SU-DHL-6 (cell line): ENCODE measurements around the gene KHSRP.

Experiments used
- H2AFZ ChIP-seq: fragments of 200-600 bp; sonication (generic); 2 replicates; pipeline ENCODE4 v1.6.1; 2014; ENCODE audit warnings: low read depth, mild to moderate bottlenecking, moderate library complexity, mixed read lengths, antibody characterized with exemption, low read length; ENCODE audit not compliant: severe bottlenecking
- H3F3A ChIP-seq: fragments of 200-600 bp; shearing (Covaris generic); 2 replicates; pipeline ENCODE4 v1.6.0; 2016; ENCODE audit warnings: antibody characterized with exemption, mild to moderate bottlenecking; ENCODE audit not compliant: insufficient read depth
- H3K27ac ChIP-seq: fragments of 200-600 bp; sonication (generic); 2 replicates; pipeline ENCODE4 v1.5.1; 2016; ENCODE audit warnings: low read depth, mild to moderate bottlenecking, low read length, moderate library complexity, mixed read lengths
- H3K27me3 ChIP-seq: fragments of 200-600 bp; sonication (generic), shearing (Covaris generic); 2 replicates; pipeline ENCODE4 v1.6.0; 2014; ENCODE audit warnings: mild to moderate bottlenecking, low read length
- H3K36me3 ChIP-seq: fragments of 200-600 bp; sonication (generic); 2 replicates; pipeline ENCODE4 v1.6.1; 2014; ENCODE audit warnings: mild to moderate bottlenecking, low read length, mixed read lengths
- H3K4me2 ChIP-seq: fragments of 300-600, 200-600 bp; shearing (Covaris generic), sonication (generic); 2 replicates; pipeline ENCODE4 v1.6.0; 2014; ENCODE audit warnings: low read length, low read depth, mild to moderate bottlenecking; ENCODE audit not compliant: poor library complexity, severe bottlenecking
- H3K4me3 ChIP-seq: fragments of 200-600 bp; sonication (generic); 2 replicates; pipeline ENCODE4 v1.5.1; 2014; ENCODE audit warnings: antibody characterized with exemption, low read length, mild to moderate bottlenecking, mixed read lengths; ENCODE audit not compliant: insufficient read depth, poor library complexity, severe bottlenecking
- H3K79me2 ChIP-seq: fragments of 200-600 bp; sonication (generic); 2 replicates; pipeline ENCODE4 v1.6.1; 2014; ENCODE audit warnings: mild to moderate bottlenecking, low read length, moderate library complexity; ENCODE audit not compliant: insufficient read depth
- H3K9ac ChIP-seq: fragments of 200-600 bp; sonication (generic); 2 replicates; pipeline ENCODE4 v1.7.0; 2014; ENCODE audit warnings: mild to moderate bottlenecking, low read length
- H3K9me2 ChIP-seq: fragments of 200-600 bp; sonication (generic); replicated peaks from 2 replicates; pipeline ENCODE4 v1.6.1; 2014; ENCODE audit warnings: low read length; ENCODE audit not compliant: insufficient read depth
- H3K9me3 ChIP-seq: fragments of 200-600 bp; sonication (generic); 2 replicates; pipeline ENCODE4 v1.6.1; 2014; ENCODE audit warnings: low read length, mixed read lengths; ENCODE audit not compliant: insufficient read depth
- H4K20me1 ChIP-seq: fragments of 200-600 bp; sonication (generic); 2 replicates; pipeline ENCODE4 v1.6.1; 2014; ENCODE audit warnings: low read depth, mild to moderate bottlenecking, antibody characterized with exemption, low read length, moderate library complexity, mixed read lengths
- EZH2phosphoT487 ChIP-seq: fragments of 200-600 bp; sonication (generic), shearing (Covaris generic); conservative IDR thresholded peaks from 2 replicates; pipeline ENCODE4 v1.6.1; 2018; ENCODE audit warnings: mild to moderate bottlenecking, antibody characterized with exemption, low read length, moderate library complexity, mixed read lengths
- TF ChIP-seq, protein P1 (sequence below): fragments of 200-600 bp; sonication (generic); IDR thresholded peaks from one replicate; pipeline ENCODE4 v1.5.1; 2017; ENCODE audit warnings: antibody characterized with exemption, mild to moderate bottlenecking, low read length, moderate library complexity; ENCODE audit not compliant: insufficient read depth, poor library complexity, severe bottlenecking

Gene KHSRP

DNA sequence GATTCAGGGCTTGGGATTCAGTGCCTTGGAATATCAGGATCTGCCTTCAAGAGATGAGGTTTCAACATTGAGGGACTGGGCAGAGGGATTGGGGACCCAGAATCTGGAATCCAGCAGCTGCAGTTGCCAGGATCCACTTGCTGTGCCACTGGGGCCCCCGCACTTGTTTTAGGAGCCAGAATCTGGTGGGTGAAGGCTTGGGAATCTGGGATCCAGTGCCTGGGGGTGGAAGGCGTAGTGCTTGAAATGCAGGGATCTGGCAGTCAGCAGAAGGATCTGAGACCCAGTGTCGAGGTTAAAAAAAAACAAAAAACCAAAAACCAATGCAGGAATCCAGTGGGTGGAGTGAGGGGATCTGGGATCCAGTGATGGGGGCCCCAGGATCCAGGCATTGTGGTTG, 16.3 kb upstream of the KHSRP start:
- no peak overlapping the region for H3K9ac ChIP-seq
- H3F3A ChIP-seq = no peaks in the 10 kb centered on the region
- H3K4me2 ChIP-seq = no peak overlapping the region
- no peak overlapping the region for H3K27ac ChIP-seq
- H3K9me3 ChIP-seq = no peaks in the 10 kb centered on the region
- no peaks in the 10 kb centered on the region for H3K36me3 ChIP-seq
- TF ChIP-seq, protein P1, sequence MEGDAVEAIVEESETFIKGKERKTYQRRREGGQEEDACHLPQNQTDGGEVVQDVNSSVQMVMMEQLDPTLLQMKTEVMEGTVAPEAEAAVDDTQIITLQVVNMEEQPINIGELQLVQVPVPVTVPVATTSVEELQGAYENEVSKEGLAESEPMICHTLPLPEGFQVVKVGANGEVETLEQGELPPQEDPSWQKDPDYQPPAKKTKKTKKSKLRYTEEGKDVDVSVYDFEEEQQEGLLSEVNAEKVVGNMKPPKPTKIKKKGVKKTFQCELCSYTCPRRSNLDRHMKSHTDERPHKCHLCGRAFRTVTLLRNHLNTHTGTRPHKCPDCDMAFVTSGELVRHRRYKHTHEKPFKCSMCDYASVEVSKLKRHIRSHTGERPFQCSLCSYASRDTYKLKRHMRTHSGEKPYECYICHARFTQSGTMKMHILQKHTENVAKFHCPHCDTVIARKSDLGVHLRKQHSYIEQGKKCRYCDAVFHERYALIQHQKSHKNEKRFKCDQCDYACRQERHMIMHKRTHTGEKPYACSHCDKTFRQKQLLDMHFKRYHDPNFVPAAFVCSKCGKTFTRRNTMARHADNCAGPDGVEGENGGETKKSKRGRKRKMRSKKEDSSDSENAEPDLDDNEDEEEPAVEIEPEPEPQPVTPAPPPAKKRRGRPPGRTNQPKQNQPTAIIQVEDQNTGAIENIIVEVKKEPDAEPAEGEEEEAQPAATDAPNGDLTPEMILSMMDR = no peak
- TF ChIP-seq EZH2phosphoT487 = no peak
- no peaks in the 10 kb centered on the region for H4K20me1 ChIP-seq
- no peaks in the 10 kb centered on the region for H3K9me2 ChIP-seq
- no peak overlapping the region for H2AFZ ChIP-seq
- H3K79me2 ChIP-seq = no peaks in the 10 kb centered on the region
- H3K4me3 ChIP-seq = no peak overlapping the region
- H3K27me3 ChIP-seq = no peaks in the 10 kb centered on the region

DNA sequence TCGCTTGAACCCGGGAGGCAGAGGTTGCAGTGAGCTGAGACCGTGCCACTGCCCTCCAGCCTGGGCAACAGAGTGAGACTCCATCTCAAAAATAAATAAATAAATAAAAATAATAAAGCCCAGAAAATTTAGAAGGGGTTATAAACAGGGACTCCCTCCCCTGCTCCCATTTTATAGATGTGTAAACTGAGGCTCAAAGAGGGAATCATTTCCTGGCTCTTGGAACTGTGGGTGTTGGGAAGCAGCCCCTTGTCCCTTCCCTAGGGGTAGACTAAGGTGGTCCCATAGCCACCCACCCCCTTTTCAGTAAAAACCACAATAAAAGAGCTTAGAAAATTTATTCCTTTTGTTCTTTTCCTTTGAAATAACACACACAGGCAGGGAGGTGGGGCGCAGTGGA, 15.1 kb upstream of the KHSRP start:
- Histone ChIP-seq H3K9ac (no peak overlapping the region), H3K4me3 (no peak overlapping the region), H3K27me3 (no peaks in the 10 kb centered on the region), H3K4me2 (no peak overlapping the region), H3K27ac (no peak overlapping the region), H3K36me3 (no peaks in the 10 kb centered on the region), H3F3A (no peaks in the 10 kb centered on the region), H4K20me1 (no peaks in the 10 kb centered on the region), H3K9me2 (no peaks in the 10 kb centered on the region), H3K9me3 (no peaks in the 10 kb centered on the region), H2AFZ (no peak overlapping the region), H3K79me2 (no peaks in the 10 kb centered on the region)
- TF ChIP-seq, protein P1 = no peak
- TF ChIP-seq EZH2phosphoT487 = no peak

DNA sequence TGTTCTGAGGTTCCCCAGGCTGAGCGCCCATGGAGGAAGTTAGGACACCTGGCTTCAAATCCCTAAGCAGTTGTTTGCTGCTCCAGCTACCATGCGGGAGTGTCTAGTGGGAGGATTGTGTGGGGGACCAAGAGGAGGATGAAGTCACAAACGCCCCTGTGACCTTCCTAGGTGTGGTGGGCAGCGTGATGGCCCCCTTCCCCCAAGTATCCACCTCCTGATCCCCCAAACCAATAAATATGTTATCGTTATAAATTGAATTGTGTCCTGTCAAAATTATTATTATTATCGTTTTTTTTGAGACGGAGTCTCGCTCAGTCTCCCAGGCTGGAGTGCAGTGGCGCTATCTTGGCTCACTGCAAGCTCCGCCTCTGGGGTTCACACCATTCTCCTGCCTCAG, 9.1 kb upstream of the KHSRP start, which contains the start of gene SLC25A41:
Gene SLC25A41 (minus strand): TSS at position 101 of the 400 bp plus-strand sequence. CDS start 70 bp downstream, at position 31.
- no peaks in the 10 kb centered on the region for H3K36me3 ChIP-seq
- no peak within 1 kb of the TSS for H3K27ac ChIP-seq
- no peak within 1 kb of the TSS for H3K9ac ChIP-seq
- no peaks in the 10 kb centered on the region for H3K9me3 ChIP-seq
- H3K79me2 ChIP-seq = no peaks in the 10 kb centered on the region
- H3K4me2 ChIP-seq = no peak within 1 kb of the TSS
- H4K20me1 ChIP-seq = no peaks in the 10 kb centered on the region
- no peaks in the 10 kb centered on the region for H3K9me2 ChIP-seq
- H2AFZ ChIP-seq = no peak within 1 kb of the TSS
- H3K4me3 ChIP-seq = no peak within 1 kb of the TSS
- no peaks in the 10 kb centered on the region for H3K27me3 ChIP-seq
- TF ChIP-seq, protein P1 = no peak
- no peak for TF ChIP-seq EZH2phosphoT487
- no peaks in the 10 kb centered on the region for H3F3A ChIP-seq
